ENCODE results near the gene CD300H. TPM values are rescaled to one million over a fixed set of nuclear protein-coding genes. Genes with fewer than 3 reads are reported as not detected.

CD300H gene
- total and polyA plus RNA-seq, 7 donors = not detected

GRCh38 chr17:74599023-74599399 lies 31.7 kb upstream of the CD300H start:
- DNase-seq (no peak), ATAC-seq (no peak)
- no peak overlapping the region for H3K27ac ChIP-seq
- no peak for TF ChIP-seq CTCF (IDR thresholded peaks at IDR 0.05)
- H3K27me3 ChIP-seq (ENCODE audit: insufficient read depth in 3 of 3, low read length in 2 of 3) = peaks cover 0 to 9% (median 0%) of the 10 kb centered on the region in 3 donors
- H3K9me3 ChIP-seq = no peaks in the 10 kb centered on the region
- no peaks in the 10 kb centered on the region for H3K4me1 ChIP-seq
- 14 to 18% (median 14%) methylated on average over 3 of the region's 3 CpGs for WGBS, 3 donors
- no peaks in the 10 kb centered on the region for H3K36me3 ChIP-seq (ENCODE audit: insufficient read depth in 1 of 2, low read depth in 1 of 2)
- intact Hi-C loops (cut with DNase I) = no loop called here
- H3K4me3 ChIP-seq = no peak overlapping the region

- Histone ChIP-seq H3K9me3 (no peaks in the 10 kb centered on the region), H3K27me3 (ENCODE audit: insufficient read depth in 3 of 3, low read length in 2 of 3) (peaks cover 0 to 10% (median 0%) of the 10 kb centered on the region in 3 donors), H3K4me3 (no peak overlapping the region), H3K27ac (no peak overlapping the region), H3K36me3 (ENCODE audit: insufficient read depth in 1 of 2, low read depth in 1 of 2) (no peaks in the 10 kb centered on the region), H3K4me1 (no peaks in the 10 kb centered on the region)
- TF ChIP-seq CTCF (IDR thresholded peaks at IDR 0.05) = no peak
- intact Hi-C loops (cut with DNase I) = no loop called here
- DNase-seq (no peak), ATAC-seq (no peak)
- 77 to 81% (median 77%) methylated on average over 4 of the region's 4 CpGs for WGBS, 3 donors
Observed at GRCh38 chr17:74598346-74599022, 31.2 kb upstream of the CD300H start.

- H3K27ac ChIP-seq = no peak overlapping the region
- H3K9me3 ChIP-seq = no peaks in the 10 kb centered on the region
- intact Hi-C loops (cut with DNase I) = no loop called here
- DNase-seq (no peak), ATAC-seq (no peak)
- H3K4me3 ChIP-seq = no peak overlapping the region
- H3K4me1 ChIP-seq = no peaks in the 10 kb centered on the region
- 70 to 78% (median 71%) methylated on average over 8 of the region's 8 CpGs for WGBS, 3 donors
- TF ChIP-seq CTCF (IDR thresholded peaks at IDR 0.05) = no peak
- no peaks in the 10 kb centered on the region for H3K36me3 ChIP-seq (ENCODE audit: insufficient read depth in 1 of 2, low read depth in 1 of 2)
- peaks cover 0 to 14% (median 0%) of the 10 kb centered on the region in 3 donors for H3K27me3 ChIP-seq (ENCODE audit: insufficient read depth in 3 of 3, low read length in 2 of 3)
Observed at GRCh38 chr17:74597069-74597790, 29.9 kb upstream of the CD300H start.

DNA sequence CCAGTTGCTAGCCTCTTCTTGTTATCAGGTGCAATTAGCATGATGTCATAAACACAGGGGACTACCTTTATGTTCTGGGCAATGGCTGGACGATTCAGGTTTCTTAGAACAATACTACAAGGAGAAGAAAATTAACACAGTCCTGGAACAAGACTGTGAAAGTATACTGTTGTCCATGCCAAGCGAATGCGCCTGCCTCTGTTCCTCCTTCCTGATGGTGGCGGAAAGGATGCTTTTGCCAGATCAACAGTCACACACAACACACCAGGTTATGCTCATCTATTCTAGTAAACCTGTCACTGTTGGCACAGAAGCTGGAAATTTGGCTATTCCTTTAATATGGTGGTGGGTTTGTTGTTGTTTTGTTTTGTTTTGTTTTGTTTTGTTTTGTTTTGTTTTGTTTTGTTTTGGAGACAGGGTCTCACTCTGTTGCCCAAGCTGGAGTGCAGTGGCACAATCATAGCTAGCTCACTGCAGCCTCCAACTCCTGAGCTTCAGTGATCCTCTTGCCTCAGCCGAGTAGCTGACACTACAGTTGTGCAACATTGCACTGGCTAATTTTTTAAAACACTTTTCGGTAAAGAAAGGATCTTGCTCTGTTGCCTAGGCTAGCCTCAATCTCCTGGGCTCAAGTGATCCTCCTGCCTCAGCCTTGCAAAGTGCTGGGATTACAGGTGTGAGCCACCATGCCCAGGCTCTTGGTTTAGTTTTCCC lies 27.9 kb upstream of the CD300H start:
- DNase-seq = no peak
- no peak overlapping the region for H3K27ac ChIP-seq
- intact Hi-C loops (cut with DNase I) = no loop called here
- H3K4me3 ChIP-seq = no peak overlapping the region
- H3K9me3 ChIP-seq = no peaks in the 10 kb centered on the region
- ATAC-seq = no peak
- 67 to 81% (median 68%) methylated on average over 6 of the region's 6 CpGs for WGBS, 3 donors
- peaks cover 0 to 14% (median 0%) of the 10 kb centered on the region in 3 donors for H3K27me3 ChIP-seq (ENCODE audit: insufficient read depth in 3 of 3, low read length in 2 of 3)
- no peaks in the 10 kb centered on the region for H3K4me1 ChIP-seq
- TF ChIP-seq CTCF (IDR thresholded peaks at IDR 0.05) = no peak
- no peaks in the 10 kb centered on the region for H3K36me3 ChIP-seq (ENCODE audit: insufficient read depth in 1 of 2, low read depth in 1 of 2)

Measured in psoas muscle (tissue), 8 donors.